H1 (cell line): Measurements from ENCODE around the gene BABAM2. TPM values are rescaled to one million over a fixed set of nuclear protein-coding genes. Genes with fewer than 3 reads are reported as not detected.

Source experiments
- ATF3 ChIP-seq: IDR thresholded peaks from 2 replicates; pipeline ENCODE4 v1.6.1; 2011; ENCODE audit warnings: low read depth, mild to moderate bottlenecking, low read length; ENCODE audit not compliant: insufficient read depth
- CHD7 ChIP-seq: fragments of 300-600 bp; sonication (generic); IDR thresholded peaks from 2 replicates; pipeline ENCODE4 v1.7.1; 2012; ENCODE audit warnings: low read length, moderate library complexity, mild to moderate bottlenecking, inconsistent platforms; ENCODE audit not compliant: insufficient replicate concordance
- CTCF ChIP-seq, 3 experiments: IDR thresholded peaks; 1 replicate in 2 of 3; 2 replicates in 1 of 3; pipeline versions ENCODE4 v1.5.1 to v1.6.1; 2011; ENCODE audit warnings: low read length in 3 of 3, mild to moderate bottlenecking in 3 of 3, inconsistent platforms in 2 of 3, low read depth in 1 of 3, moderate library complexity in 1 of 3; ENCODE audit not compliant: insufficient read depth in 1 of 3; ENCODE audit errors: control extremely low read depth in 1 of 3
- NANOG ChIP-seq: IDR thresholded peaks from 2 replicates; pipeline ENCODE4 v1.6.1; 2011; ENCODE audit warnings: low read length, low read depth, mild to moderate bottlenecking, inconsistent platforms; ENCODE audit not compliant: insufficient read depth, poor library complexity, severe bottlenecking
- POU5F1 ChIP-seq: IDR thresholded peaks from 2 replicates; pipeline ENCODE4 v1.6.1; 2011; ENCODE audit warnings: low read depth, mild to moderate bottlenecking, low read length, moderate library complexity
- SP1 ChIP-seq: IDR thresholded peaks from 2 replicates; pipeline ENCODE4 v1.6.1; 2011; ENCODE audit warnings: low read depth, low read length
- polyA plus RNA-seq, 7 experiments: library from polyadenylated mRNA; depleted of rRNA in 3 of 7; stranded (reverse) in 5 of 7; unstranded in 2 of 7; fragments of >200 nt in 5 of 7; fragments of 200-250 nt in 2 of 7; gene quantifications; 1 replicate in 5 of 7; 2 replicates in 1 of 7; 4 replicates in 1 of 7; pipeline versions ENCODE4 v1.2.1 to v1.2.3, GENCODE V29; 2011 to 2013; ENCODE audit warnings: missing spikeins in 2 of 7, mixed read lengths in 2 of 7
- total RNA-seq: library from RNA; stranded (reverse); fragmentation: NEBNext Ultra II Directional; extraction: Animal tissue kit (Norgen Biotek cat#: 25700); gene quantifications from 2 replicates; pipeline ENCODE4 v1.2.1, GENCODE V29; 2021

Gene BABAM2
- total and polyA plus RNA-seq, 2 of the 8 experiments (the other 6 are each of a cell fraction or from before 2014, with no cell fraction given): 15.8 to 20.9 TPM

- TF ChIP-seq CHD7 (no peak), POU5F1 (no peak), ATF3 (no peak), CTCF (IDR thresholded peaks at IDR 0.05; ENCODE audit: control extremely low read depth in 1 of 3, insufficient read depth in 1 of 3, low read depth in 1 of 3, low read length in 3 of 3) (no peak), NANOG (no peak), SP1 (no peak)
Measured at GRCh38 chr2:28226558-28226957, 336.0 kb downstream of the BABAM2 start (continued).
